HL-60 (cell line): ENCODE data around the gene CSNK2A2.

ENCODE experiments used
- DNase-seq, 2 experiments: peaks; one replicate each; pipeline ENCODE4 v3.0.0-alpha.2; 2010 to 2020; ENCODE audit warnings: low read depth in 1 of 2, low spot score in 1 of 2
- H3K27ac ChIP-seq: fragments of 250-450 bp; sonication (Bioruptor Pico); replicated peaks from 2 replicates; pipeline ENCODE4 v1.5.1; 2020; ENCODE audit warnings: mild to moderate bottlenecking, moderate library complexity
- H3K27me3 ChIP-seq: fragments of 250-450 bp; sonication (Bioruptor Pico); 2 replicates; pipeline ENCODE4 v1.5.1; 2021; ENCODE audit warnings: mild to moderate bottlenecking, moderate library complexity; ENCODE audit not compliant: insufficient read depth, poor library complexity, severe bottlenecking
- H3K4me3 ChIP-seq: replicated peaks from 2 replicates; pipeline ENCODE4 v1.5.1; 2011; ENCODE audit warnings: mild to moderate bottlenecking, control low read depth, low read length; ENCODE audit not compliant: insufficient read depth
- GABPA ChIP-seq: IDR thresholded peaks from 2 replicates; pipeline ENCODE4 v1.6.1; 2012; ENCODE audit warnings: low read depth
- POLR2AphosphoS5 ChIP-seq: IDR thresholded peaks from 2 replicates; pipeline ENCODE4 v1.6.1; 2012; ENCODE audit warnings: low read depth
- REST ChIP-seq: IDR thresholded peaks from 2 replicates; pipeline ENCODE4 v1.6.1; 2012; ENCODE audit warnings: low read depth; ENCODE audit not compliant: insufficient replicate concordance
- SPI1 ChIP-seq: IDR thresholded peaks from 2 replicates; pipeline ENCODE4 v1.6.1; 2012; ENCODE audit warnings: low read depth, mild to moderate bottlenecking, borderline replicate concordance
- TF ChIP-seq, protein P1 (sequence below): IDR thresholded peaks from one replicate; pipeline ENCODE4 v1.5.1; 2011; ENCODE audit warnings: low read length, control low read depth, inconsistent platforms; ENCODE audit not compliant: insufficient read depth

Gene CSNK2A2

GRCh38 chr16:58235663-58236062, 37.8 kb upstream of the CSNK2A2 start:
- no peak for DNase-seq
- Histone ChIP-seq H3K27me3 (no peaks in the 10 kb centered on the region), H3K4me3 (no peak overlapping the region), H3K27ac (no peak overlapping the region)
- TF ChIP-seq POLR2AphosphoS5 (no peak), SPI1 (no peak), REST (no peak)
- TF ChIP-seq, protein P1, sequence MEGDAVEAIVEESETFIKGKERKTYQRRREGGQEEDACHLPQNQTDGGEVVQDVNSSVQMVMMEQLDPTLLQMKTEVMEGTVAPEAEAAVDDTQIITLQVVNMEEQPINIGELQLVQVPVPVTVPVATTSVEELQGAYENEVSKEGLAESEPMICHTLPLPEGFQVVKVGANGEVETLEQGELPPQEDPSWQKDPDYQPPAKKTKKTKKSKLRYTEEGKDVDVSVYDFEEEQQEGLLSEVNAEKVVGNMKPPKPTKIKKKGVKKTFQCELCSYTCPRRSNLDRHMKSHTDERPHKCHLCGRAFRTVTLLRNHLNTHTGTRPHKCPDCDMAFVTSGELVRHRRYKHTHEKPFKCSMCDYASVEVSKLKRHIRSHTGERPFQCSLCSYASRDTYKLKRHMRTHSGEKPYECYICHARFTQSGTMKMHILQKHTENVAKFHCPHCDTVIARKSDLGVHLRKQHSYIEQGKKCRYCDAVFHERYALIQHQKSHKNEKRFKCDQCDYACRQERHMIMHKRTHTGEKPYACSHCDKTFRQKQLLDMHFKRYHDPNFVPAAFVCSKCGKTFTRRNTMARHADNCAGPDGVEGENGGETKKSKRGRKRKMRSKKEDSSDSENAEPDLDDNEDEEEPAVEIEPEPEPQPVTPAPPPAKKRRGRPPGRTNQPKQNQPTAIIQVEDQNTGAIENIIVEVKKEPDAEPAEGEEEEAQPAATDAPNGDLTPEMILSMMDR: no peak

- H3K27ac ChIP-seq: no peak overlapping the region
- TF ChIP-seq SPI1 (no peak), POLR2AphosphoS5 (no peak), GABPA (no peak), REST (no peak)
- TF ChIP-seq, protein P1: no peak
- DNase-seq: no peak
- no peak overlapping the region for H3K4me3 ChIP-seq
- H3K27me3 ChIP-seq: no peaks in the 10 kb centered on the region
These were observed 37.1 kb upstream of the CSNK2A2 start for GRCh38 chr16:58234831-58235595.

GRCh38 chr16:58230259-58230658, 32.4 kb upstream of the CSNK2A2 start:
- DNase-seq: no peak
- H3K27me3 ChIP-seq: no peaks in the 10 kb centered on the region
- no peak overlapping the region for H3K4me3 ChIP-seq
- H3K27ac ChIP-seq: no peak overlapping the region
- TF ChIP-seq GABPA: no peak
- no peak for TF ChIP-seq REST
- TF ChIP-seq, protein P1: no peak
- TF ChIP-seq SPI1: no peak
